ENCODE results near the gene PIGX. TPM values are rescaled to one million over a fixed set of nuclear protein-coding genes. Genes with fewer than 3 reads are reported as not detected.
A peak's percentile ranks its signal among the peaks of the same experiment; 100 is the strongest.
"Not testable (repeated sequence)": the region's sequence is repeated elsewhere in the genome, so short reads cannot be mapped to it uniquely, and the experiment has no call there.

Gene PIGX
- total RNA-seq, 2 donors from 2014 or later, result 24.5 to 31.7 TPM

- ATAC-seq, result no peak
- intact Hi-C loops (cut with DNase I, micrococcal nuclease), result no loop called here
- DNase-seq, result no peak
Observed at GRCh38 chr3:196695849-196696226, 16.3 kb upstream of the PIGX start.

- intact Hi-C loops (cut with DNase I, micrococcal nuclease), result no loop called here
- DNase-seq (no peak), ATAC-seq (no peak)
Observed at GRCh38 chr3:196697270-196697669, 14.9 kb upstream of the PIGX start.

GRCh38 chr3:196699749-196700148 is 12.4 kb upstream of the PIGX start:
- intact Hi-C loops (cut with DNase I, micrococcal nuclease), result no loop called here
- DNase-seq (no peak), ATAC-seq (no peak)

GRCh38 chr3:196700801-196701200 is 11.4 kb upstream of the PIGX start:
- no peak for ATAC-seq
- no peak for DNase-seq
- intact Hi-C loops (cut with DNase I, micrococcal nuclease), result no loop called here

- ATAC-seq (no peak), DNase-seq (no peak)
- intact Hi-C loops (cut with DNase I, micrococcal nuclease), result no loop called here
Observed at GRCh38 chr3:196706327-196706726, 5.8 kb upstream of the PIGX start.

GRCh38 chr3:196706731-196707130 is 5.4 kb upstream of the PIGX start:
- DNase-seq (no peak), ATAC-seq (no peak)
- intact Hi-C loops (cut with DNase I, micrococcal nuclease), result no loop called here

GRCh38 chr3:196707566-196707965 is 4.6 kb upstream of the PIGX start:
- no peak for DNase-seq
- intact Hi-C loops (cut with DNase I, micrococcal nuclease), result no loop called here
- ATAC-seq, result no peak

- ATAC-seq (no peak), DNase-seq (no peak)
- intact Hi-C loops (cut with DNase I, micrococcal nuclease), result no loop called here
Observed at GRCh38 chr3:196708467-196708866, 3.7 kb upstream of the PIGX start.

GRCh38 chr3:196712514-196713413 is 587 bp downstream of the PIGX start:
- DNase-seq (peak; percentile 51 to 78), ATAC-seq (peak; percentile 82)
- intact Hi-C loops (cut with DNase I, micrococcal nuclease), result no loop called here

GRCh38 chr3:196717162-196717561 is 5.0 kb downstream of the PIGX start:
- DNase-seq; ATAC-seq; intact Hi-C loops (cut with DNase I, micrococcal nuclease): not testable (repeated sequence)

GRCh38 chr3:196721097-196721496 is 8.9 kb downstream of the PIGX start:
- ATAC-seq (no peak), DNase-seq (no peak)
- intact Hi-C loops (cut with DNase I, micrococcal nuclease), result no loop called here

GRCh38 chr3:196726788-196727675 is 14.9 kb downstream of the PIGX start:
- ATAC-seq (peak; percentile 98), DNase-seq (no peak)
- intact Hi-C loops (cut with DNase I, micrococcal nuclease), result no loop called here

GRCh38 chr3:196735751-196736150 is 23.6 kb downstream of the PIGX start:
- DNase-seq, result no peak
- intact Hi-C loops (cut with DNase I, micrococcal nuclease), result no loop called here
- ATAC-seq, result no peak

- intact Hi-C loops (cut with DNase I, micrococcal nuclease), result no loop called here
- ATAC-seq (no peak), DNase-seq (no peak)
Observed at GRCh38 chr3:196736670-196737374, 24.6 kb downstream of the PIGX start.

GRCh38 chr3:196737655-196738054 is 25.5 kb downstream of the PIGX start:
- DNase-seq (no peak), ATAC-seq (no peak)

GRCh38 chr3:196739671-196740480 is 27.7 kb downstream of the PIGX start, which contains the start of gene PAK2:
PAK2 (plus strand) TSS chr3:196739857; CDS start chr3:196782647, 42,790 bp downstream.
- ATAC-seq, result peak; percentile 90
- intact Hi-C loops (cut with DNase I, micrococcal nuclease), result no loop called here

More at GRCh38 chr3:196737655-196738054, 25.5 kb downstream of the PIGX start:
- intact Hi-C loops (cut with DNase I, micrococcal nuclease), result no loop called here

GRCh38 chr3:196740481-196741248 is 28.5 kb downstream of the PIGX start:
- DNase-seq (peak in 1 of 2 donors; percentile 48), ATAC-seq (peak; percentile 16)
- intact Hi-C loops (cut with DNase I, micrococcal nuclease), result no loop called here

More at GRCh38 chr3:196739671-196740480, 27.7 kb downstream of the PIGX start, which contains the start of gene PAK2:
- peak; percentile 93 to 96 for DNase-seq

Data from left colon (tissue), 2 donors.